Stimulated activated CD4-positive, alpha-beta T cell treated with anti-CD3 and anti-CD28 coated beads, Interleukin-4, amount 100 ng/mL, for 4 hours (primary cell): ENCODE measurements around the gene ABL1.

Experiments used
- DNase-seq, 2 experiments: peaks; one replicate each; pipeline ENCODE4 v3.0.0-alpha.2; 2020

ABL1 gene

DNA sequence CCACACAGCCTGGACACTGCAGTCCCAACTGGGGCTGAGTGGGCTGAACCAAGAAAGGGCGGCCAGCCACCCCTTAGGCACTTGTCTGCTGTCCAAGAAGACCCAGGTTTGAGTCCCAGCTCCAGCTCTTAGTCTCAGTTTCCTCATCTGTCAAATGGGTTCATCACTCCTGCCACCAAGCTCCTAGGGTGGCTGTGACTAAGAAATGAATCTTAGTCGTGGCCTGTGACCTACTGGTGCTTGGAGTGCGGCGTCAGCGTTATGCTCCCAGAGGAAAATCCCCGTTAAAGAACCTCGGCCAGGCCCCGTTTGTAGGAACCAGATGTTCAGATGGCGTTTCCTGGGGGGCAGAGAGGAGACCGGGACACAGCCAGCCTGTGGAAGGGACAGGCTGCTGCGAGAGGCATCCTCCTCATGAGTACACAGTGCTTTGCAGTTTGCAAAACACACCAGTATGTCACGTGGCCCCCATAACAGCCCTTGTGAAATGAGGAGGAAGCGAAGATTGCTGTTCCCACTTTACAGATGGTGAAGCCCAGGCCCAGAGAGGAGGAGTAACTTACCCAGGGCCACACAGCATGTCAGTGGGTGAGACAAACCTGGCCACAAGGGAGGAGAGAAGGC lies 100.7 kb downstream of the ABL1 start:
- no peak for DNase-seq

DNA sequence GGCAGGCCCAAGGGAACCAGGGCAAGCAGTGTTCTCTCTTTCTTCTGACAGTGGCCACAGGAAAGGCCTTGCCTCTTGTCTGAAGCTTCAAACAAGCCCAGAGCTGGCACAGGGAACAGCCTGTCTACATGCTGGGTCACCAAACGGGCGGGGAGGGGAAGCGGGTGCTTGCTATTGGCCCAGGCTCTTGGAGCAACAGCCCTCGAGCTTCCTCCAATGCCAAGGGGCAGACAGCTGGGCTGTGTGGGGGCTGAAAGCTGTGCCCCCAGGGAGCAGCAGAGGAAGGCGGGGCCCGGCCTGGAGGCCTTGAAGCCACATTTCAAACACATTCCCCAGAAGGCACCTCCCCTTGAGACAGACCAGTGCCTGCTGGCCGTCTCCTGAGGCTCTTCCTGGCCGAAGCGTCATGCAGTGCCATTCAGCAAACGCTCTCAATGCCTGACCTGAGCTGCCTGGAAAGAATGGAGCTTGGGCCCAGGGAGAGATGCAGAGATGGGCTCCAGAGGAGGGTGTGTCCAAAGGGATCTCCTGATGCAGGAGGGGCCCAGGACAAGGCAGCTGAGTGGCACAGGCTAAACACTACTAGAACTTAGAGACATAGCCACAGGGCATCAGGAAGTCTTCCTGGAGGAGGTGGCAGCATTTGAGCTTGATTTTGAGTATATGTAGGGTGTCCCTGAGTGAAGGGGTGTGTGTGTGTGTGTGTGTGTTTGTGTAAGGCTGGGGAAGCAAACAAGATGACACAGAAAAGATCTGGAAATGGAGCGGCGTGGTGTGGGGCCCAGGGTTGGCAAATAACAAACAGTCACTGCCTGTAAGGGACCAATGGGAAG lies 101.4 kb downstream of the ABL1 start:
- DNase-seq, result no peak
